Measurements from ENCODE around the gene PCNX1.
A peak's percentile ranks its signal among the peaks of the same experiment; 100 is the strongest.
"Not testable (repeated sequence)": the region's sequence is repeated elsewhere in the genome, so short reads cannot be mapped to it uniquely, and the experiment has no call there.

The PCNX1 gene

DNA sequence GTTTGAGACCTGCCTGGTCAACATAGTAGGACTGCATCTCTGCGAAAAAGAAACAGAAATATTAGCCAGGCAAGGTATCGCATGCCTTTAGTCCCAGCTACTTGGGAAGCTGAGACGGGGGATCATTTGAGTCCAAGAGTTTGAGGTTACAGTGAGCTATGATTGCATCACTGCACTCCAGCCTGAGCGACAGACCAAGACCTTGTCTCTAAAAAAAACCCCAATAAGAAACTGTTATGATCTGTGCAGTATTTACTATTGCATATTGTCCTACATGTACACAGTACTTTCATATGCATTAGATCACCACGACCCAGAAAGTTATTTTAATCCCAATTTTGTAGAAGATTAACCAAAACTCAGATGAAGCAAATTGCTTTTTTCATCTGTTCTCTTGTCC lies 187.5 kb downstream of the PCNX1 start:
- no peak for DNase-seq

- DNase-seq, result no peak
These were observed 189.7 kb downstream of the PCNX1 start for GRCh38 chr14:71096947-71097346.

DNA sequence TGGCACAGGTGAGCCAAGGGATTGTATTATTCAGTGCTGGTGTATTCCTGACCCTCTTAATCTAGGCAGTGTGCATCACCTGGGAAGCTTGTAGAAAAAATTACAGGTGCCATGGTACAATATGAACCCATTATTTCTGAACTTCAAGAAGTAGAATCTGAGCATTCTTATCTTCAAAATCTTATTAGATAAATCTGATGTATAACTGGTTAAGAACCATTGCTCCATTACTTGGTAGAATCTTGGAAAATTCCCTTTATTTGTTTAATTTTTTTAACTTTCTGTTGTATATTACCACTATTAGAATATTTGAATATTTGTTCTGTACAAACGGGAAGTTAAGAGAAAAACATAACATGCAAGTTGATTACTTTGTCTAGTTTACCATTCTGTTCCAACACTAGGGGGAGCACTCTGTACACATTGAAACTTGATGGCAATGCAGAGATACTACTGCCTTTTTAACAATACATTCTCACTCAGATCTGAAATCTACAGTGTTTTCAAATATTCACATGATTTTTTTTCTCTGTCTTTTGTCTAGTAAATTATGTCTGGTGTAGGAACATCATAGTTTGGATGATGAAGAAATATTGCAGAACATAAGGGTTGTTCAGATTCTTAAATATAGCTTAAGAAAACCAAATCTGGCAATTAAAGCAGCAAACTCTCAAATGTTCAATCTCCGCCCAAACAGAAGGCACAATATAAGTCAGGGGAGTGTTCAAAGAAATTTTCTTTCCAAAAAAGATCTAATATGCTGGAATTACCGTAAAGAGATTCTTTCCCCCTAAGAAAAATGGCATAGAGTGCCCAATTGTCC lies 196.6 kb downstream of the PCNX1 start:
- DNase-seq, result peak; percentile 5

GRCh38 chr14:71105177-71105576 lies 197.9 kb downstream of the PCNX1 start:
- no peak for DNase-seq

- no peak for DNase-seq
These were observed 200.7 kb downstream of the PCNX1 start for GRCh38 chr14:71107921-71108320.

DNA sequence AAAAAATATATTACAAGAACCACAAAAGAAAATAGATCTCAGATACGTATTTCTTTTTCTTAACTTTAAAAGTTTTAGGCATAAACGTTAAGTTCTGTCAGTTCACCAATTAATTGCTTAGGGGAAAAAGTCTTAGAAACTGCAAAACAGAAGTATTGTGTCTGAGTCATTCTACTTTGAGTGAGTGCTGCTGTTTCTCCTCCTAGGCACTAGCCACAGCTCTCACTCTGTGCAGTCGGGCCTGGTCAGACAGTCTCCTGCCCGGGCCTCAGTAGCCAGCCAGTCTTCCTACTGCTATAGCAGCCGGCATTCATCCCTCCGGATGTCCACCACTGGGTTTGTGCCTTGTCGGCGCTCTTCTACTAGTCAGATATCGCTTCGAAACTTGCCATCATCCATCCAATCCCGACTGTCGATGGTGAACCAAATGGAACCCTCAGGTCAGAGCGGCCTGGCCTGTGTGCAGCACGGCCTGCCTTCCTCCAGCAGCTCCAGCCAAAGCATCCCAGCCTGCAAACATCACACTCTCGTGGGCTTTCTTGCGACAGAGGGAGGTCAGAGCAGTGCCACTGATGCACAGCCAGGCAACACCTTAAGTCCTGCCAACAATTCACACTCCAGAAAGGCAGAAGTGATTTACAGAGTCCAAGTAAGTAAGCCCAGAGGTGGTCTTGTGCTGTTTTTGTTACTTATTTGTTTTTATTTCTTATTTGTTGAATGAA lies 201.3 kb downstream of the PCNX1 start:
- DNase-seq, result no peak

GRCh38 chr14:71113376-71113775 lies 206.1 kb downstream of the PCNX1 start:
- DNase-seq, result no peak

DNA sequence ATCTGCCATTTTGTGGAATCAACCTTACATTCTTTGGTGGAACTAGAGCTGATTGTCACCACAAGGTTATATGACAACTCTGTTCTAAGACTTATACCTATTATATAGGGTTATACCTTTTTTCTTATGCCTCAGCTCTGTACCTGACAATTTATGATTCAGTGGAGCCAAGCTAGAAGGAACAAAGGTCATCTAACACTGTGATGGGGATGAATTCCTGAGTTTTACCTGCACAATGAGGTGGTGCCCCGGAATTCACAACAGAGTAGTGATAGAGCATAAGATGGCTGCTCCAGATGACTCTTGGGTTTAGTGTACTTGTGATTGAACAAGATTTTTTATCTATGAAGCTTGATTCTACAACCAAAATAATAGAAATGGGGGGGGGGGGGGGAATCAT lies 207.3 kb downstream of the PCNX1 start:
- no peak for DNase-seq

- no peak for DNase-seq
These were observed 208.0 kb downstream of the PCNX1 start for GRCh38 chr14:71115306-71115705.

DNA sequence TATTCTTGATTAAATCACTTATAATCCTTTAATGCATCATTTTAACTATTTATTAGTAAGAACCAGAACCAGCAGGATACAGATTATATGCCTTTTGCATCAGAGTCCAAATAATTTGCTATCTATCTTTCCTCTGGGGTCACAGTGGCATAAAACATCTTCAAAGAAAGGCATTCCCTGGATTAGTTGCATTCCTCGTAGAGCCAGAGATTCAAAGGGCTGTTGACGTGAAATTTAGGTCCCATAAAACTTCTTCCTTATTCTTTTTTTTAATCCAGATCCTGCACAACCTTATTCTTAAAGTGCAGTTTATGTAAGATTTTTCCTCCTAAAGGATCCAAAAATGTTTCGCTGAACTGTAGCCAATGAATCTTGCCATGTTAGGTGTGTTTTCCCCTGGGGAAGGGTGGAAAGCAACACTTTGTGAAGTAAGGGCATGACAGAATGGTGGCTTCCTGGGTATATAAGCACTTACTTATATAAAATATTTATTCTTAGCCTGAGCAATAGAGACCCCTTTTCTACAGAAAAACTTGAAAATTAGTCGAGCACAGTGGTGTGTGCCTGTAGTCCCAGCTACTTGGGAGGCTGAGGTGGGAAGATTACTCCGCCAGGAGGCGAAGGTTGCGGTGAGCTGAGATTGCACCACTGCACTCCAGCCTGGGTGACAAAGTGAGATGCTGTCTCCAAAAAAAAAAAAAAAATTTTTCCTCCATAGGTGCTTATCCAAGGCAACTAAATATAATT lies 208.7 kb downstream of the PCNX1 start:
- DNase-seq, result no peak

- DNase-seq, result no peak
These were observed 209.4 kb downstream of the PCNX1 start for GRCh38 chr14:71116568-71117122.

- no peak for DNase-seq
These were observed 210.8 kb downstream of the PCNX1 start for GRCh38 chr14:71117839-71118743.

GRCh38 chr14:71119075-71119474 lies 211.8 kb downstream of the PCNX1 start:
- DNase-seq, result no peak

DNA sequence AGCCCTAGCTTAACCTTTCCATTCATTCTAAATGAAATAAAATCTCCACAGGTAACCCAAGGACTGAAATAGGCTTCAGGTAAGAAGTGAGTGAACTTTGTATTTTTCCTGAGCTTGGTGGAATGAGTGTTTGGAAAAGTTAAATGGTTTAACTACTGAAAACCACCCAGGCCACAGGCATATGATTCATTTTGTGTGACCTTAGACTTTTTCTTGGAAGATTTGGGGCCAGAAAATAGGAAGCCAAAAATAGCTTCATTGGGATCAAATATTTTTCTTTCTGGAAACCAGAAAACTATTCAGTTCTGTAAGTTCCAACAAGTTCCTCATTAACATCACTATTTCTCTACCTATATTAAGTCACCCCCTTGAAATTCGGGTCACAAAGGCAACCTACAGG lies 212.6 kb downstream of the PCNX1 start:
- DNase-seq, result no peak

GRCh38 chr14:71121001-71121400 lies 213.7 kb downstream of the PCNX1 start:
- no peak for DNase-seq

DNA sequence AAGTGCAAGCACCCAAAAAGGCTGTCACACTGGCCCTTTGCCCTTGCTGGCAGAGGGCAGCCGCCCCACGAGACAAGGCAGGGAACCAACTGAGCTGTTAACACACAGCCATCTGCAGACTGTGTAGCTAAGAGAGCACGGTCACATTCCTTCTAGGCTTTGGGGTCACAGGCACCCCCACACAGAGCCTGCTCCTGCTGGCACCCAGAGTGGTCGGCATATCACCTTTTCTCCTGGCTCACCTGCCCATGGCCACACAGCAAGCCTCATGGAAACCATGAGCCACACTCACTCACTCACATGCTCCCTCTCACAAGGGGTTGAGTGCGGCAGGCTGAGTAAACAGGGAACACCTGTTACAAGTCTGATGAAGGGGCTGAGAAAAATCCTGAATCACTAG lies 214.5 kb downstream of the PCNX1 start:
- DNase-seq, result no peak

- no peak for DNase-seq
These were observed 215.8 kb downstream of the PCNX1 start for GRCh38 chr14:71122866-71123565.

GRCh38 chr14:71123579-71124135 lies 216.4 kb downstream of the PCNX1 start:
- DNase-seq, result no peak

DNA sequence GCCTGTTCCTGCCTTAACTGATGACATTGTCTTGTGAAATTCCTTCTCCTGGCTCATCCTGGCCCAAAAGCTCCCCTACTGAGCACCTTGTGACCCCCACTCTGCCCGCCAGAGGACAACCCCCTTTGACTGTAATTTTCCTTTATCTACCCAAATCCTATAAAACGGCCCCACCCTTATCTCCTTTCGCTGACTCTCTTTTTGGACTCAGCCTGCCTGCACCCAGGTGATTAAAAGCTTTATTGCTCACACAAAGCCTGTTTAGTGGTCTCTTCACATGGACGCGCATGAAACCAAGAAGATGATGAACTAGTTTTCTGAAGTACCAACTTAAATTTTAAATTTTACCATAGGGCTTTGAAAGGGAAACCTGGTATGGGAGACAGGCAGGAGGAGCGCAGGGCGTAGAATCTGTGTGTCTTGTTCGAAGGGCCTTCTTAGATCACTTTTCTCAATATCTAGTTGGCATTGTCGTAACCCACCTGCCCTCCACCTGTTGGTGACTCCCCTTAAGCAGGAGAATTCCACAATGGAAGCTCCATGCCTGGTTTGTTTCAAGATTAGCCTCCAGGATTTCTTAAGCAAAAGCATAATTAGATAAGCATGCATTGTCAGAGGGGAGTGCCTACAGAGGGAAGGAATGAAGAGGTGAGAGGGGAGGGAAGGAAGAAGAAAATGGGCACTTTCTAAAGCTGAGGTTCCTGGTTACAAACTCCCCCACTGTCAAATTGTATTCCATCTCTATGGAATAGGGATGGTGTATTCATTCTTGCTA lies 222.6 kb downstream of the PCNX1 start:
- DNase-seq, result not testable (repeated sequence)

DNA sequence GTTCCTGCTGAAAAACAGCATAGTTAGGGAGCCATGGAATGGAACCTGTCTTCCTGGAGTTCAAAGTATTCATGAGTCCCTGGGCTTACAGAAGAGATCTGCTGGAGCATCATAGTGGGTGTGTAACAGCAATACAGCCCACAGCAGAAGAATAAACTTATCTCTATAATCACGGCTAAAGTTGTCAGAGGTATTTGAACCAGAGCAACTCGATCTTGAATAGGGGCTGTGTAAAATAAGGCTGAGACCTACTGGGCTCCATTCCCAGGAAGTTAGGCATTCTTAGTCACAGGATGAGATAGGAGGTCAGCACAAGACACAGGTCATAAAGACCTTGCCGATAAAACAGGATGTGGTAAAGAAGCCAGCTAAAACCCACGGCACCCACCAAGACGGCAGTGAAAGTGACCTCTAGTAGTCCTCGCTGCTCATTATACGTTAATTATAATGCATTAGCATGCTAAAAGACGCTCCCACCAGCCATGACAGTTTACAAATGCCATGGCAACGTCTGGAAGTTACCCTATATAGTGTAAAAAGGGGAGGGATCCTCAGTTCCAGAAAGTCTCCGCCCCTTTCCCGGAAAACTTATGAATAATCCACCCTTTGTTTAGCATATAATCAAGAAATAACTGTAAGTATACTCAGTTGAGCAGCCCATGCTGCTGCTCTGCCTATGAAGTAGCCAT lies 223.4 kb downstream of the PCNX1 start:
- no peak for DNase-seq
